GM12865 (cell line): Measurements from ENCODE around the gene PTGES2.
"Not testable (repeated sequence)": the region's sequence is repeated elsewhere in the genome, so short reads cannot be mapped to it uniquely, and the experiment has no call there.

Source experiments
- DNase-seq: peaks from one replicate; pipeline ENCODE4 v3.0.0; 2010; ENCODE audit warnings: low read depth
- H3K4me3 ChIP-seq: 2 replicates; pipeline ENCODE4 v1.5.1; 2011; ENCODE audit warnings: mild to moderate bottlenecking, low read depth, low read length, control low read depth
- TF ChIP-seq, protein P1 (sequence below): IDR thresholded peaks from 2 replicates; pipeline ENCODE4 v1.5.1; 2011; ENCODE audit warnings: low read length, control low read depth, low read depth, inconsistent platforms; ENCODE audit not compliant: insufficient read depth; ENCODE audit errors: missing control alignments

PTGES2 gene

DNA sequence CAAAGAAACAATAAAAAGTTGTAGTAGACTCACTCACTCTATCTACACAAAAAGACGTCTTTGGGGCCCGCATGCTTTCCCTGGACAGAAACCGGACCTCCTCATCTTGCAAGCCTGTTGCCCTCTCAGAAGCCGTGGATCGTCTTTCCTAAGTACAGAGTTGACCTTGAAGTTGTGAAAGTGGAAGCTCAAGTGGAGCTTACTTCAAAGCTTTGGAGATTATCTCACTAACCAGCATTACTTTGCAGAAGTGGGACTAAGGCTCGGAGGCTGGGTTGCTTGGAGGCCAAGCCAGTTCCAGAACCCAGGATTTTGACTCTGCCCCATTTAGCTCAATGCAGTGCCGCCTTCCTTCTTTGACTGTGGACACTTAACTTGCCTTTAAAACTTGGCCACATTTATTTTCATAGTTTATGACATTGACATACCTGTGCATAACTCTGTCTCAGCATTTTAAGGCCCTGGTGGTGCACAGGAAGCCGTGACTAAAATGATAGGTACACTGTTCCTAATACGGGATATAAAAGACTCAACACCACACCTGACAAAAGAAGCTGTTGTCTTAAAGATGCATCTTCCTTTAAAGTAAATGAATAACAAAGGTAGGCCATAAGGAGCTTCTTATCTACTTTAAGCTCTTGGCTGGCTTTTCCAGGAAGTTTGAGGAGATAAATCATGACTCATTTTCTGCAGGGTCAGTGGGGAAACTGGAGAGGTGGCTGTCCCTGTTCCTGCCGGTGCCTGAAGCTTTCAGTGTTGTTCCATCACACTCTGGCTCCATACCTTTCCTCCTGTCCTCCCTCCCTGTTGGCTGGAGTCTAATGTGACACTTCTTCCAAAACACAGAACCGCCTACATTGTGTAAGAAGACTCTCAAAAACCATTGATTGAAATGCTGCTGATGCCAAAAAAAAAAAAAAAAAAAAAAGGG lies 48.8 kb downstream of the PTGES2 start:
- TF ChIP-seq, protein P1, sequence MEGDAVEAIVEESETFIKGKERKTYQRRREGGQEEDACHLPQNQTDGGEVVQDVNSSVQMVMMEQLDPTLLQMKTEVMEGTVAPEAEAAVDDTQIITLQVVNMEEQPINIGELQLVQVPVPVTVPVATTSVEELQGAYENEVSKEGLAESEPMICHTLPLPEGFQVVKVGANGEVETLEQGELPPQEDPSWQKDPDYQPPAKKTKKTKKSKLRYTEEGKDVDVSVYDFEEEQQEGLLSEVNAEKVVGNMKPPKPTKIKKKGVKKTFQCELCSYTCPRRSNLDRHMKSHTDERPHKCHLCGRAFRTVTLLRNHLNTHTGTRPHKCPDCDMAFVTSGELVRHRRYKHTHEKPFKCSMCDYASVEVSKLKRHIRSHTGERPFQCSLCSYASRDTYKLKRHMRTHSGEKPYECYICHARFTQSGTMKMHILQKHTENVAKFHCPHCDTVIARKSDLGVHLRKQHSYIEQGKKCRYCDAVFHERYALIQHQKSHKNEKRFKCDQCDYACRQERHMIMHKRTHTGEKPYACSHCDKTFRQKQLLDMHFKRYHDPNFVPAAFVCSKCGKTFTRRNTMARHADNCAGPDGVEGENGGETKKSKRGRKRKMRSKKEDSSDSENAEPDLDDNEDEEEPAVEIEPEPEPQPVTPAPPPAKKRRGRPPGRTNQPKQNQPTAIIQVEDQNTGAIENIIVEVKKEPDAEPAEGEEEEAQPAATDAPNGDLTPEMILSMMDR, result no peak
- no peak overlapping the region for H3K4me3 ChIP-seq
- no peak for DNase-seq

DNA sequence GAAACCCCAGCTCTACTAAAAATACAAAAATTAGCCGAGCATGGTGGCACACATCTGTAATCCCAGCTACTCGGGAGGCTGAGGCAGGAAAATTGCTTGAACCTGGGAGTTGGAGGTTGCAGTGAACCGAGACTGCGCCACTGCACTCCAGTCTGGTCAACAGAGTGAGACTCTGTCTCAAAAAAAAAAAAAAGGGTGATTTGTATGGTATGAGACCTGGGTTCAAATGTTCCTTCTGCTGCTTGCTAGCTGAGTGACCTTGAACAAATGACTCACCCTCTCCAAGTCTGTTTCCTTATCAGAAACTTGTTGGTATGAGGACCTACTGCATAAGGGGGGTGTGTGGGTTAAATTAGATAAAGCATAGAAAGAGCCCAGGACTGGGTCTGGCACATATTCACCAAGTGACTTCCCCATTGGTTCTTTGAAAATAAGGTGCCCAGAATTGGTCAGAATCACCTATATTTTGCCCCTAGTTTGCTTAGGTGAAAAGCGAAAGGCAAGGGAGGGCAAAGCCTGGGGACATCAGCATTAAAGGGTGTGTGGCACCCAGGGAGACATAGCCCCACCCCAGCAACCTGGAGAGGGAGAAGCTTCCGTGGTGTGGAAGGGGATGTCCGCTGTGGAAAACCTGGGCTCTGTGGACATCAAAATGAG lies 49.6 kb downstream of the PTGES2 start:
- DNase-seq, result no peak
- TF ChIP-seq, protein P1, result no peak
- no peak overlapping the region for H3K4me3 ChIP-seq

DNA sequence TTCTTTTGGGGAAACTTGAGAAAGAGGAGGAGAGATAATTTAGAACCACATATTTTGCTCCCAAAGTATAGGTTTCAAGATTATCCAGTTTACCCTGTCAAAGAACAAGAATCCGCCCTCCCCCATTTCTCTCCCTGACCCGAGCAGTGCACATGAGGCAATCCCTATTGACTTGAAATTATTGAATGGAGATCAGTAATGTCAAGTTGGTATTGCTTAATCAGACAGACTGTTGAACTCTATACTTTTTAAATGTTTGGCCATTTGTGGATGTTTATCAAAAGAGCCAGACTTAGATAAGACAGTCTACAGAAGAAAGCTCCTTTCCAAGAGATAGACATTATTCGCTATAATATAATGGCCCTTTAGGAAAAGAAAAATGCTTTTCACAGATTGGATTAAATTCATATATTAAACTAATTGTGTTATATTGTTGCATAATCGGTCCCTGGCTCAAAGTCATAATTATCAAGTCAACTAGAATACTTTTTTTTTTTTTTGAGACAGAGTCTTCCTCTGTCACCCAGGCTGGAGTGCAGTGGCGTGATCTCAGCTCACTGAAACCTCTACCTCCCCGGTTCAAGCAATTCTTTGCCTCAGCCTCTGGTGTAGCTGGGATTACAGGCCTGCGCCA lies 54.2 kb downstream of the PTGES2 start:
- DNase-seq, result no peak
- peak overlapping the region; percentile 57 for H3K4me3 ChIP-seq
- TF ChIP-seq, protein P1, result no peak

DNA sequence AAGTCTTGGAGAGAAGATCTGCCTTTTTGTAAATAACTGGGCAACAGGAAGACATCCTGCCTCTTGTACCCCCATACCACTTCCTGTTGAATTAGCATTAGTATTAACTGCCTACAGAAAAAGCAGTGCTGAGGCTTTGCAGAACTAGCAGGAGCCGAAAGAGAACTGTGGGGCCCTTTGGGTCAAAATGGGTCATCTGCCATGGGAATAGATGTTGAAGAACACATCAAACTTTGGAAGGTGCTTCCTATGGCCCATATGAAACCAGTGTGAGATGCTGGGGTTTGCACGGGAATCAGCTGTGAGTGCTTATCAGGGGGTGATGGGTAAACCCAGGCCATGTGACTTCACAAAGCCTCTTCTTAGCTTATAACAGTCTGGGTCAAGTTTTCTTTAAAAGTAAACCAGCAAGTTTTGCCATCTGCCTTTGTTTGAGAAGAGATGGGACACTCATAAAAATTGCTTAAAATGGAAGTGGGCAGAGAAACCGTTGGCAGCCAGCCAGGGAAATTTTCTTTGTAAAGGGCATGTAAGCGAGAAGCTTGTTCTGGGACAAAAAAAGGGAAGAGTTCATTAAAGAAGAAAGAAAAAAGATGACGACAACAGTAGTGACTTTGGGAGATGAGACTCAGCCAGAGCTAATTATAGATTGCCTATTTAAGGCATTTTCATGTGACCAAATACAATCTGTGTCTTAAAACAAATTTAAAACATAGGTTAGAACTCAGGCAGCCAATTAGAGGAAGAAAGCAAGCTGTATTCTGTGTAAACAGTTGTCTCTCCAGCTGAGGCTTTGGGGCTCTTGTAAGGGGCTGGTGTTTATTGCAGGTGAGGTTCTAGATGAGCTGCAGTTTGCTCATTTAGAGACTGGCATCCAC lies 55.1 kb downstream of the PTGES2 start:
- peak overlapping the region; percentile 57 for H3K4me3 ChIP-seq
- TF ChIP-seq, protein P1, result no peak

DNA sequence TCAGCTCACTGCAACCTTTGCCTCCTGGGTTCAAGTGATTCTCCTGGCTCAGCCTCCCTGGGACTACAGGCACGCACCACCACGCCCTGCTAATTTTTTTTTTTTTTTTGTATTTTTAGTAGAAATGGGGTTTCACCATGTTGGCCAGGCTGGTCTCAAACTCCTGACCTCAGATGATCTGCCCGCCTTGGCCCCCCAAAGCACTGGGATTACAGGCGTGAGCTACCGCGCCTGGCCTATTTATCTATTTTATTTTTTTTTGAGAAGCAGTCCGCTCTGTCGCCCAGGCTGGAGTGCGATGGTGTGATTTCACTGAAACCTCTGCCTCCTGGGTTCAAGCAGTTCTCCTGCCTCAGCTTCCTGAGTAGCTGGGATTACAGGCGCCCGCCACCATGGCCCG lies 56.1 kb downstream of the PTGES2 start:
- H3K4me3 ChIP-seq, result peak overlapping the region; percentile 57
- DNase-seq, result not testable (repeated sequence)

More for the DNA sequence above, 55.1 kb downstream of the PTGES2 start:
- DNase-seq, result peak; percentile 82

DNA sequence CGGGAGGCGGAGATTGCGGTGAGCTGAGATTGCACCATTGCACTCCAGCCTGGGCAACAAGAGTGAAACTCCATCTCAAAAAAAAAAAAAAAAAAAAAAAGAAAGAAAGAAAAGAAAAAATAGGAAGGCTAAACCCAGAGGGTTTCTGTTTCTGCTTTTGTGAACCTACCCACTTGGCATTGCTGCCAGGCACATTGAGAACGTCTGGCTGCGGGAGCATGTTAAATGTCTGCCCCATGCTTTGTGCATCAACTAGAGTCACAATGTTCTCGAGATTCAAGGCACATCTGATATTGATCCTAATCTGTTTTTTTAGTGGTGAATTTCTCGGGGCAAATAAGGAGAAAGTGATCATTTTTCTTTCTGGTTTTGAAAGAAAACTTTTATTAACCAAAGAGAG lies 56.7 kb downstream of the PTGES2 start:
- no peak for DNase-seq
- TF ChIP-seq, protein P1, result no peak
- peak overlapping the region; percentile 57; the same call in 1 of the 2 replicates for H3K4me3 ChIP-seq
